ENCODE data around the gene MEIS2.
A peak's percentile ranks its signal among the peaks of the same experiment; 100 is the strongest.

Gene MEIS2

DNA sequence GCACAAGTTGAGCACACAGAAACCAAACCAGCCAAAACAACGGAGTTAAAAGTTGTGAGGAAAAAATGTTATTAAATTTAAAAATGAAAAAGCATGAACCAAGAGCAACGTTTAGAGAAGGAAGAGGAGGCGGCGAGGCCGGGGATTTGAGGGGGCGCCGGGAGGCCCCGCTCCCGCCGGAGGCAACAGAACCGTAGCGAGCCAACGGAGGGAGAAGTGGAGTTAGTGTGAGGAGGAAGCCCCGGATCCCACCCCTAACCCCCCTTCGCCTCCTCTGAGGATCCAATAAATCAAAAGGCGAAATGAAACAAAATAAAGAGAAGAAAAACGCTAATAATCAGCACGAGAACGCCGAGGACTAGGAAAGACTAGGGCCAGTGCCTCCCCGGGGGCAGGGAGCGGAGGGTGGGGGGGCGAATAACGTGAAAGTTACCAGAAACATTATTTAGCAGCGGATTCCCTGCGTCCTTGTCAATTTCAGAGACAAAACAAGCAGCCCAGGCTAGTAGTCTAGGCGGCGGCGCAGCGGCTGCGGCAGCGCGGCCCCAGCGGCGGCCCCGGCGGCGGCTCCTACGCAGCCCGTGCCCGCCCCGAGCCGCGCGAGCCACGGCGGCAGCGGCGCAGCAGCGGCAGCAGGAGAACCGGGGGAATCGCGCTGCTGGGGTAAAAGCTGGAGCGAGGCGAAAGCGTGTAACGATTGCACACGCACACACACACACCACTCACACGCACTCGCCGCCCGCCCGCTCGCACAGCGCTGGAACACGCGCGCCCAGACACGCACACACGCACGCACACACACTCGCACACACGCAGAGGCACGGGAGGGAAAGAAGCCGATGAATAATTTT is 1.7 kb downstream of the MEIS2 start:
- POLR2A ChIA-PET, result no interaction called here

DNA sequence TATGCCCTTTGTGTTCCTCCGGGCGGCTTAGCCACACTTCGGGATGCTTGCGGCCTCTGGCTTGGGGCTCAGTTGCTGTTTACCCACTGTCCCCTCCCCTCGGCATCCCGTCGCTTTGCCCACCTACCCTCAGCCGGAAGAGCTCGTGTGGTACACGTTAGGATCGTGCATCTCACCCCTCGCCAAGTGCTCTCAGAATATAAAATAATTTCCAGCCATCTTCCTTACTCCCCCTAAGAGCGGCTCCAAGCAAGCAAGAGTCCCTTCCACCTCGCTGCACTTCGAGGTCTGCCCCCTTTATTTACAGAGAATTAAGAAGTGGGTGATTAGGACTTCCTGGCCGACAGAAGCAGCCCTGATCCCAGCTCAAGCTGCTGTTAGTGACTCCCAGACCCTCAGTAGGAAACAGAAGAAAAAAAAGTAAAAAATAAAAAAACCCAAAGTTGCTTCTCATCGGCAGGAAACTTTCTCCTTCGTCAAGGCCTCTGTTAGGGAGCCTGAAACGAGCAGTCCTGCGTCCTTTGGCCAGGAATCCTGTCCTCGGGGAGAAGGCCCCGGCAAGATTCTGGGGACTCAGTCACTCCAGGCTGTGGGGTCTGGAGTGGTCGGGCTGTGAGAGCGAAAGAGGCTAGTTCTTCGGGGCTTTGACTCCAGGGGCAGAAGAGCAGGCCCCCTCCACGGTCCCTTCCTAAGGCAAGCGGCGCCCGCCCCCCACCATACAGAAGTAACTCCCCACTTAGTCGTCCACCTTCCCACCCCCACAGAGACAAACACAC is 3.0 kb downstream of the MEIS2 start:
- ChIA-PET POLR2A (interaction anchor here (0.6 kb wide), 1 partner anchor 527 kb away, joined by 3 read pairs; no protein-coding TSS in a partner anchor), CTCF (no interaction called here)
- 0 out of 2 replicates have a peak, but pooled peaks have one; percentile 8 for TF ChIP-seq SP2 (tag by site-specific recombination; IDR thresholded peaks at IDR 0.05)
- TF ChIP-seq ZBTB6 (tag by site-specific recombination; IDR thresholded peaks at IDR 0.05), result no peak
- TF ChIP-seq ZNF391 (tag by site-specific recombination; IDR thresholded peaks at IDR 0.05; ENCODE audit: borderline replicate concordance, low read depth), result no peak
- TF ChIP-seq, protein P1, sequence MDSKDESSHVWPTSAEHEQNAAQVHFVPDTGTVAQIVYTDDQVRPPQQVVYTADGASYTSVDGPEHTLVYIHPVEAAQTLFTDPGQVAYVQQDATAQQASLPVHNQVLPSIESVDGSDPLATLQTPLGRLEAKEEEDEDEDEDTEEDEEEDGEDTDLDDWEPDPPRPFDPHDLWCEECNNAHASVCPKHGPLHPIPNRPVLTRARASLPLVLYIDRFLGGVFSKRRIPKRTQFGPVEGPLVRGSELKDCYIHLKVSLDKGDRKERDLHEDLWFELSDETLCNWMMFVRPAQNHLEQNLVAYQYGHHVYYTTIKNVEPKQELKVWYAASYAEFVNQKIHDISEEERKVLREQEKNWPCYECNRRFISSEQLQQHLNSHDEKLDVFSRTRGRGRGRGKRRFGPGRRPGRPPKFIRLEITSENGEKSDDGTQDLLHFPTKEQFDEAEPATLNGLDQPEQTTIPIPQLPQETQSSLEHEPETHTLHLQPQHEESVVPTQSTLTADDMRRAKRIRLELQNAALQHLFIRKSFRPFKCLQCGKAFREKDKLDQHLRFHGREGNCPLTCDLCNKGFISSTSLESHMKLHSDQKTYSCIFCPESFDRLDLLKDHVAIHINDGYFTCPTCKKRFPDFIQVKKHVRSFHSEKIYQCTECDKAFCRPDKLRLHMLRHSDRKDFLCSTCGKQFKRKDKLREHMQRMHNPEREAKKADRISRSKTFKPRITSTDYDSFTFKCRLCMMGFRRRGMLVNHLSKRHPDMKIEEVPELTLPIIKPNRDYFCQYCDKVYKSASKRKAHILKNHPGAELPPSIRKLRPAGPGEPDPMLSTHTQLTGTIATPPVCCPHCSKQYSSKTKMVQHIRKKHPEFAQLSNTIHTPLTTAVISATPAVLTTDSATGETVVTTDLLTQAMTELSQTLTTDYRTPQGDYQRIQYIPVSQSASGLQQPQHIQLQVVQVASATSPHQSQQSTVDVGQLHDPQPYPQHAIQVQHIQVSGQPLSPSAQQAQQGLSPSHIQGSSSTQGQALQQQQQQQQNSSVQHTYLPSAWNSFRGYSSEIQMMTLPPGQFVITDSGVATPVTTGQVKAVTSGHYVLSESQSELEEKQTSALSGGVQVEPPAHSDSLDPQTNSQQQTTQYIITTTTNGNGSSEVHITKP (tag by site-specific recombination; IDR thresholded peaks at IDR 0.05), result peak; percentile 46
- TF ChIP-seq ZNF366 (tag by site-specific recombination; conservative IDR thresholded peaks at IDR 0.05), result no peak
- 0 out of 2 replicates have a peak, but pooled peaks have one; percentile 11 for TF ChIP-seq ZBTB48 (tag by site-specific recombination; IDR thresholded peaks at IDR 0.05)
- TF ChIP-seq ZNF610 (tag by site-specific recombination; IDR thresholded peaks at IDR 0.05; ENCODE audit: borderline replicate concordance), result no peak

More for the DNA sequence above, 1.7 kb downstream of the MEIS2 start:
- CTCF ChIA-PET, result no interaction called here
- Histone ChIP-seq H3K36me3 (ENCODE audit: control insufficient read depth in 2 of 2, insufficient read depth in 1 of 2, low read length in 2 of 2) (peaks cover 3 to 16% of the 10 kb centered on the region in 2 experiments; a peak in 2 of 3 replicates), H3K9me3 (ENCODE audit: control insufficient read depth, insufficient read depth, low read depth, low read length) (no peaks in the 10 kb centered on the region), H3K27ac (ENCODE audit: extremely low read depth, low read depth, low read length) (peak overlapping the region; percentile 98), H3K4me3 (ENCODE audit: low read depth, low read length) (peak overlapping the region; percentile 61), H3K4me1 (ENCODE audit: control insufficient read depth, insufficient read depth, low read length) (peaks cover 4% of the 10 kb centered on the region; the same call in 1 of the 2 replicates)
- TF ChIP-seq PRDM1 (tag by site-specific recombination; IDR thresholded peaks at IDR 0.05), result peak; percentile 86
- peak; percentile 20; the same call in 1 of the 2 replicates for TF ChIP-seq ZBTB20 (tag by site-specific recombination; IDR thresholded peaks at IDR 0.05)
- TF ChIP-seq, protein P2, sequence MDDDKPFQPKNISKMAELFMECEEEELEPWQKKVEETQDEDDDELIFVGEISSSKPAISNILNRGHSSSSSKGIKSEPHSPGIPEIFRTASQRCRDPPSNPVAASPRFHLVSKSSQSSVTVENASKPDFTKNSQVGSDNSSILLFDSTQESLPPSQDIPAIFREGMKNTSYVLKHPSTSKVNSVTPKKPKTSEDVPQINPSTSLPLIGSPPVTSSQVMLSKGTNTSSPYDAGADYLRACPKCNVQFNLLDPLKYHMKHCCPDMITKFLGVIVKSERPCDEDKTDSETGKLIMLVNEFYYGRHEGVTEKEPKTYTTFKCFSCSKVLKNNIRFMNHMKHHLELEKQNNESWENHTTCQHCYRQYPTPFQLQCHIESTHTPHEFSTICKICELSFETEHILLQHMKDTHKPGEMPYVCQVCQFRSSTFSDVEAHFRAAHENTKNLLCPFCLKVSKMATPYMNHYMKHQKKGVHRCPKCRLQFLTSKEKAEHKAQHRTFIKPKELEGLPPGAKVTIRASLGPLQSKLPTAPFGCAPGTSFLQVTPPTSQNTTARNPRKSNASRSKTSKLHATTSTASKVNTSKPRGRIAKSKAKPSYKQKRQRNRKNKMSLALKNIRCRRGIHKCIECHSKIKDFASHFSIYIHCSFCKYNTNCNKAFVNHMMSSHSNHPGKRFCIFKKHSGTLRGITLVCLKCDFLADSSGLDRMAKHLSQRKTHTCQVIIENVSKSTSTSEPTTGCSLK (tag by site-specific recombination; IDR thresholded peaks at IDR 0.05), result no peak
- TF ChIP-seq, protein P3, sequence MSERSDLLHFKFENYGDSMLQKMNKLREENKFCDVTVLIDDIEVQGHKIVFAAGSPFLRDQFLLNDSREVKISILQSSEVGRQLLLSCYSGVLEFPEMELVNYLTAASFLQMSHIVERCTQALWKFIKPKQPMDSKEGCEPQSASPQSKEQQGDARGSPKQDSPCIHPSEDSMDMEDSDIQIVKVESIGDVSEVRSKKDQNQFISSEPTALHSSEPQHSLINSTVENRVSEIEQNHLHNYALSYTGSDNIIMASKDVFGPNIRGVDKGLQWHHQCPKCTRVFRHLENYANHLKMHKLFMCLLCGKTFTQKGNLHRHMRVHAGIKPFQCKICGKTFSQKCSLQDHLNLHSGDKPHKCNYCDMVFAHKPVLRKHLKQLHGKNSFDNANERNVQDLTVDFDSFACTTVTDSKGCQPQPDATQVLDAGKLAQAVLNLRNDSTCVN (tag by site-specific recombination; optimal IDR thresholded peaks at IDR 0.05), result peak; percentile 98
- 0 out of 2 replicates have a peak, but pooled peaks have one; percentile 12 for TF ChIP-seq ZNF600 (tag by site-specific recombination; IDR thresholded peaks at IDR 0.05)
- peak; percentile 93 for TF ChIP-seq ZSCAN4 (tag by site-specific recombination; IDR thresholded peaks at IDR 0.05)
- 0 out of 2 replicates have a peak, but pooled peaks have one; percentile 43 for TF ChIP-seq PBX3 (CRISPR knock-in tag; IDR thresholded peaks at IDR 0.05)
- no peak for TF ChIP-seq ZNF658 (tag by site-specific recombination; IDR thresholded peaks at IDR 0.05)
- TF ChIP-seq ZBTB17 (tag by site-specific recombination; IDR thresholded peaks at IDR 0.05), result no peak
- TF ChIP-seq ZNF366 (tag by site-specific recombination; conservative IDR thresholded peaks at IDR 0.05), result peak; percentile 41

More for the DNA sequence above, 3.0 kb downstream of the MEIS2 start:
- Histone ChIP-seq H3K36me3 (ENCODE audit: control insufficient read depth in 2 of 2, insufficient read depth in 1 of 2, low read length in 2 of 2) (peaks cover 16 to 29% of the 10 kb centered on the region in 2 experiments), H3K9me3 (ENCODE audit: control insufficient read depth, insufficient read depth, low read depth, low read length) (no peaks in the 10 kb centered on the region), H3K4me3 (ENCODE audit: low read depth, low read length) (peak overlapping the region; percentile 61), H3K27ac (ENCODE audit: extremely low read depth, low read depth, low read length) (peak overlapping the region; percentile 98), H3K4me1 (ENCODE audit: control insufficient read depth, insufficient read depth, low read length) (peaks cover 4% of the 10 kb centered on the region; the same call in 1 of the 2 replicates)

Measured in HEK293 (cell line).